Measurements from ENCODE around the gene SLC25A21. TPM values are rescaled to one million over a fixed set of nuclear protein-coding genes. Genes with fewer than 3 reads are reported as not detected.

Gene SLC25A21
- total RNA-seq, 1 experiment from 2014 or later = 2.1 TPM

GRCh38 chr14:36845356-36846012, 326.9 kb downstream of the SLC25A21 start:
- in situ Hi-C loops (cut with HindIII; ENCODE audit: low pct_unique_long_range_greater_than_20kb, low sequenced_read_pairs) (no loop called here), intact Hi-C loops (cut with micrococcal nuclease; ENCODE audit: unreplicated experiment) (no loop called here)
- BruUV-seq (replicated peaks) = no TSS peak
- CTCF ChIA-PET = no interaction called here
- ATAC-seq (no peak), DNase-seq (ENCODE audit: low read depth, low spot score) (no peak)
- no peak for TF ChIP-seq SIN3A (IDR thresholded peaks at IDR 0.05; ENCODE audit: borderline replicate concordance, insufficient read depth, low read depth, low read length)
- no peak for TF ChIP-seq TCF7L2 (IDR thresholded peaks at IDR 0.05; ENCODE audit: low read depth, low read length)
- no peak for TF ChIP-seq POLR2AphosphoS5 (IDR thresholded peaks at IDR 0.05; ENCODE audit: low read depth, low read length)
- no peak for TF ChIP-seq REST (IDR thresholded peaks at IDR 0.05; ENCODE audit: insufficient read depth in 1 of 2, low read depth in 2 of 2, low read length in 1 of 2)
- TF ChIP-seq CTCF (IDR thresholded peaks at IDR 0.05) = no peak
- Histone ChIP-seq H3K9me3 (ENCODE audit: control insufficient read depth, insufficient read depth, low read depth, low read length) (no peaks in the 10 kb centered on the region), H3K4me1 (ENCODE audit: control insufficient read depth, insufficient read depth, low read length) (no peaks in the 10 kb centered on the region), H3K36me3 (ENCODE audit: control insufficient read depth, insufficient read depth, low read length) (no peaks in the 10 kb centered on the region), H3K4me3 (ENCODE audit: low read depth in 2 of 2, low read length in 2 of 2) (no peak overlapping the region), H3K27me3 (ENCODE audit: control insufficient read depth, insufficient read depth, low read length) (no peaks in the 10 kb centered on the region), H3K27ac (ENCODE audit: low read length) (no peak overlapping the region)
- POLR2A ChIA-PET = no interaction called here

- POLR2A ChIA-PET = no interaction called here
- CTCF ChIA-PET = no interaction called here
- Histone ChIP-seq H3K4me3 (ENCODE audit: low read depth in 2 of 2, low read length in 2 of 2) (no peak overlapping the region), H3K36me3 (ENCODE audit: control insufficient read depth, insufficient read depth, low read length) (no peaks in the 10 kb centered on the region), H3K9me3 (ENCODE audit: control insufficient read depth, insufficient read depth, low read depth, low read length) (no peaks in the 10 kb centered on the region), H3K27me3 (ENCODE audit: control insufficient read depth, insufficient read depth, low read length) (no peaks in the 10 kb centered on the region), H3K4me1 (ENCODE audit: control insufficient read depth, insufficient read depth, low read length) (no peaks in the 10 kb centered on the region), H3K27ac (ENCODE audit: low read length) (no peak overlapping the region)
- intact Hi-C loops (cut with micrococcal nuclease; ENCODE audit: unreplicated experiment) = no loop called here
- BruUV-seq (replicated peaks) = no TSS peak
- in situ Hi-C loops (cut with HindIII; ENCODE audit: low pct_unique_long_range_greater_than_20kb, low sequenced_read_pairs) = no loop called here
- no peak for TF ChIP-seq REST (IDR thresholded peaks at IDR 0.05; ENCODE audit: insufficient read depth in 1 of 2, low read depth in 2 of 2, low read length in 1 of 2)
- no peak for TF ChIP-seq CTCF (IDR thresholded peaks at IDR 0.05)
- no peak for TF ChIP-seq POLR2AphosphoS5 (IDR thresholded peaks at IDR 0.05; ENCODE audit: low read depth, low read length)
- TF ChIP-seq SIN3A (IDR thresholded peaks at IDR 0.05; ENCODE audit: borderline replicate concordance, insufficient read depth, low read depth, low read length) = no peak
- TF ChIP-seq TCF7L2 (IDR thresholded peaks at IDR 0.05; ENCODE audit: low read depth, low read length) = no peak
- no peak for DNase-seq (ENCODE audit: low read depth, low spot score)
- ATAC-seq = no peak
Observed at GRCh38 chr14:36844443-36845195, 327.8 kb downstream of the SLC25A21 start.
